ENCODE results near the gene PLOD1. TPM values are rescaled to one million over a fixed set of nuclear protein-coding genes. Genes with fewer than 3 reads are reported as not detected.
A peak's percentile ranks its signal among the peaks of the same experiment; 100 is the strongest.

Gene PLOD1
- total and polyA plus RNA-seq, 2 of the 13 experiments (the other 11 are each of a cell fraction or from before 2014, with no cell fraction given): 70.1 to 318 TPM

DNA sequence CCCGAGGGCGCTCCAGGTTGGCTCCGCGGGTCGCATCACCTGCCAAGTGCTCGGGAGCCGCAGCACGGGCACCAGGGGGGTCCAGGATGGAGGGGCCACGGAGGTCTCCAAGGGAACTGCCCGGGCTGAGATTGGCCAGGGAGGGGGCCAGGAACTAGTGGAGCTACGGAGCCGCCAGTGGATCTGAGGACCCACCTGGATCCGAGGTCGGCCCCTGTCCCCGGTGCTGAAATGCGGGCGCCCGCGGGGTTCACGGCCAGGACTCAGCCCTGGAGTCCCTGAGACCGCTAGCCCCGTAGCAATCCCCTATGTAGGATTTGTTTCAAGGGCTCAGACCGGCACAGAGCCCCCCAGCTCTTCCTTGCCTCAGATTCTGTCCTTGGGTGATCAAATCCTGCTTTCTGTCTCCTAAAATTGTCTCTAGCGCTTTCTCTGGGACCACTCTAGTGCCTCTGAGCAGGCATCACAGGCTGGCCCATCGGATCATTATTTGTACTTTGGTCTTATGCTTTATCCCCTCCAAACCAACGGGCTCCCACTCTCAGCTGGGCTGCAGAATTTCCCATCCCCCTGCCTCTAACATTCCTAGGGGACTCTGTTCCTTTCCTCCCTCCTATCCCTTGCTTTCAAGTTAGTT is 35.6 kb upstream of the PLOD1 start (continued):
- TF ChIP-seq, protein P1, sequence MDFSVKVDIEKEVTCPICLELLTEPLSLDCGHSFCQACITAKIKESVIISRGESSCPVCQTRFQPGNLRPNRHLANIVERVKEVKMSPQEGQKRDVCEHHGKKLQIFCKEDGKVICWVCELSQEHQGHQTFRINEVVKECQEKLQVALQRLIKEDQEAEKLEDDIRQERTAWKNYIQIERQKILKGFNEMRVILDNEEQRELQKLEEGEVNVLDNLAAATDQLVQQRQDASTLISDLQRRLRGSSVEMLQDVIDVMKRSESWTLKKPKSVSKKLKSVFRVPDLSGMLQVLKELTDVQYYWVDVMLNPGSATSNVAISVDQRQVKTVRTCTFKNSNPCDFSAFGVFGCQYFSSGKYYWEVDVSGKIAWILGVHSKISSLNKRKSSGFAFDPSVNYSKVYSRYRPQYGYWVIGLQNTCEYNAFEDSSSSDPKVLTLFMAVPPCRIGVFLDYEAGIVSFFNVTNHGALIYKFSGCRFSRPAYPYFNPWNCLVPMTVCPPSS (IDR thresholded peaks at IDR 0.05): no peak
- TF ChIP-seq RARG (CRISPR knock-in tag; IDR thresholded peaks at IDR 0.05; ENCODE audit: low read depth): no peak
- no peak for TF ChIP-seq NCOR1 (IDR thresholded peaks at IDR 0.05; ENCODE audit: borderline replicate concordance, low read length)
- no peak for TF ChIP-seq ZNF496 (CRISPR knock-in tag; IDR thresholded peaks at IDR 0.05; ENCODE audit: insufficient replicate concordance)
- TF ChIP-seq ZMYM4 (CRISPR knock-in tag; IDR thresholded peaks at IDR 0.05): no peak
- TF ChIP-seq PHF8 (CRISPR knock-in tag; IDR thresholded peaks at IDR 0.05): no peak
- TF ChIP-seq ZNF382 (CRISPR knock-in tag; IDR thresholded peaks at IDR 0.05; ENCODE audit: borderline replicate concordance): no peak
- TF ChIP-seq KLF11 (CRISPR knock-in tag; IDR thresholded peaks at IDR 0.05): no peak
- TF ChIP-seq ZNF484 (CRISPR knock-in tag; IDR thresholded peaks at IDR 0.05; ENCODE audit: borderline replicate concordance, low read depth): no peak
- no peak for TF ChIP-seq PPARG (CRISPR knock-in tag; conservative IDR thresholded peaks at IDR 0.05)
- no peak for TF ChIP-seq EZH2 (conservative IDR thresholded peaks at IDR 0.05; ENCODE audit: low read depth, low read length)
- TF ChIP-seq NFYB (CRISPR knock-in tag; IDR thresholded peaks at IDR 0.05): no peak
- TF ChIP-seq SMAD1 (CRISPR knock-in tag; IDR thresholded peaks at IDR 0.05; ENCODE audit: borderline replicate concordance, low read depth): no peak
- TF ChIP-seq SALL2 (CRISPR knock-in tag; IDR thresholded peaks at IDR 0.05): no peak
- TF ChIP-seq, protein P2, sequence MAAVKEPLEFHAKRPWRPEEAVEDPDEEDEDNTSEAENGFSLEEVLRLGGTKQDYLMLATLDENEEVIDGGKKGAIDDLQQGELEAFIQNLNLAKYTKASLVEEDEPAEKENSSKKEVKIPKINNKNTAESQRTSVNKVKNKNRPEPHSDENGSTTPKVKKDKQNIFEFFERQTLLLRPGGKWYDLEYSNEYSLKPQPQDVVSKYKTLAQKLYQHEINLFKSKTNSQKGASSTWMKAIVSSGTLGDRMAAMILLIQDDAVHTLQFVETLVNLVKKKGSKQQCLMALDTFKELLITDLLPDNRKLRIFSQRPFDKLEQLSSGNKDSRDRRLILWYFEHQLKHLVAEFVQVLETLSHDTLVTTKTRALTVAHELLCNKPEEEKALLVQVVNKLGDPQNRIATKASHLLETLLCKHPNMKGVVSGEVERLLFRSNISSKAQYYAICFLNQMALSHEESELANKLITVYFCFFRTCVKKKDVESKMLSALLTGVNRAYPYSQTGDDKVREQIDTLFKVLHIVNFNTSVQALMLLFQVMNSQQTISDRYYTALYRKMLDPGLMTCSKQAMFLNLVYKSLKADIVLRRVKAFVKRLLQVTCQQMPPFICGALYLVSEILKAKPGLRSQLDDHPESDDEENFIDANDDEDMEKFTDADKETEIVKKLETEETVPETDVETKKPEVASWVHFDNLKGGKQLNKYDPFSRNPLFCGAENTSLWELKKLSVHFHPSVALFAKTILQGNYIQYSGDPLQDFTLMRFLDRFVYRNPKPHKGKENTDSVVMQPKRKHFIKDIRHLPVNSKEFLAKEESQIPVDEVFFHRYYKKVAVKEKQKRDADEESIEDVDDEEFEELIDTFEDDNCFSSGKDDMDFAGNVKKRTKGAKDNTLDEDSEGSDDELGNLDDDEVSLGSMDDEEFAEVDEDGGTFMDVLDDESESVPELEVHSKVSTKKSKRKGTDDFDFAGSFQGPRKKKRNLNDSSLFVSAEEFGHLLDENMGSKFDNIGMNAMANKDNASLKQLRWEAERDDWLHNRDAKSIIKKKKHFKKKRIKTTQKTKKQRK (IDR thresholded peaks at IDR 0.05; ENCODE audit: low read length): no peak
- TF ChIP-seq TRIM24 (CRISPR knock-in tag; IDR thresholded peaks at IDR 0.05): no peak
- TF ChIP-seq MEIS1 (CRISPR knock-in tag; IDR thresholded peaks at IDR 0.05; ENCODE audit: borderline replicate concordance): no peak
- TF ChIP-seq RARA (CRISPR knock-in tag; IDR thresholded peaks at IDR 0.05): no peak
- TF ChIP-seq, protein P3, sequence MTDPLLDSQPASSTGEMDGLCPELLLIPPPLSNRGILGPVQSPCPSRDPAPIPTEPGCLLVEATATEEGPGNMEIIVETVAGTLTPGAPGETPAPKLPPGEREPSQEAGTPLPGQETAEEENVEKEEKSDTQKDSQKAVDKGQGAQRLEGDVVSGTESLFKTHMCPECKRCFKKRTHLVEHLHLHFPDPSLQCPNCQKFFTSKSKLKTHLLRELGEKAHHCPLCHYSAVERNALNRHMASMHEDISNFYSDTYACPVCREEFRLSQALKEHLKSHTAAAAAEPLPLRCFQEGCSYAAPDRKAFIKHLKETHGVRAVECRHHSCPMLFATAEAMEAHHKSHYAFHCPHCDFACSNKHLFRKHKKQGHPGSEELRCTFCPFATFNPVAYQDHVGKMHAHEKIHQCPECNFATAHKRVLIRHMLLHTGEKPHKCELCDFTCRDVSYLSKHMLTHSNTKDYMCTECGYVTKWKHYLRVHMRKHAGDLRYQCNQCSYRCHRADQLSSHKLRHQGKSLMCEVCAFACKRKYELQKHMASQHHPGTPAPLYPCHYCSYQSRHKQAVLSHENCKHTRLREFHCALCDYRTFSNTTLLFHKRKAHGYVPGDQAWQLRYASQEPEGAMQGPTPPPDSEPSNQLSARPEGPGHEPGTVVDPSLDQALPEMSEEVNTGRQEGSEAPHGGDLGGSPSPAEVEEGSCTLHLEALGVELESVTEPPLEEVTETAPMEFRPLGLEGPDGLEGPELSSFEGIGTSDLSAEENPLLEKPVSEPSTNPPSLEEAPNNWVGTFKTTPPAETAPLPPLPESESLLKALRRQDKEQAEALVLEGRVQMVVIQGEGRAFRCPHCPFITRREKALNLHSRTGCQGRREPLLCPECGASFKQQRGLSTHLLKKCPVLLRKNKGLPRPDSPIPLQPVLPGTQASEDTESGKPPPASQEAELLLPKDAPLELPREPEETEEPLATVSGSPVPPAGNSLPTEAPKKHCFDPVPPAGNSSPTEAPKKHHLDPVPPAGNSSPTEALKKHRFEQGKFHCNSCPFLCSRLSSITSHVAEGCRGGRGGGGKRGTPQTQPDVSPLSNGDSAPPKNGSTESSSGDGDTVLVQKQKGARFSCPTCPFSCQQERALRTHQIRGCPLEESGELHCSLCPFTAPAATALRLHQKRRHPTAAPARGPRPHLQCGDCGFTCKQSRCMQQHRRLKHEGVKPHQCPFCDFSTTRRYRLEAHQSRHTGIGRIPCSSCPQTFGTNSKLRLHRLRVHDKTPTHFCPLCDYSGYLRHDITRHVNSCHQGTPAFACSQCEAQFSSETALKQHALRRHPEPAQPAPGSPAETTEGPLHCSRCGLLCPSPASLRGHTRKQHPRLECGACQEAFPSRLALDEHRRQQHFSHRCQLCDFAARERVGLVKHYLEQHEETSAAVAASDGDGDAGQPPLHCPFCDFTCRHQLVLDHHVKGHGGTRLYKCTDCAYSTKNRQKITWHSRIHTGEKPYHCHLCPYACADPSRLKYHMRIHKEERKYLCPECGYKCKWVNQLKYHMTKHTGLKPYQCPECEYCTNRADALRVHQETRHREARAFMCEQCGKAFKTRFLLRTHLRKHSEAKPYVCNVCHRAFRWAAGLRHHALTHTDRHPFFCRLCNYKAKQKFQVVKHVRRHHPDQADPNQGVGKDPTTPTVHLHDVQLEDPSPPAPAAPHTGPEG (CRISPR knock-in tag; IDR thresholded peaks at IDR 0.05): 0 out of 2 replicates have a peak, but pooled peaks have one; percentile 30
- no peak for TF ChIP-seq CENPT (CRISPR knock-in tag; IDR thresholded peaks at IDR 0.05; ENCODE audit: low read depth)
- 0 out of 2 replicates have a peak, but pooled peaks have one; percentile 34 for TF ChIP-seq ZNF607 (CRISPR knock-in tag; IDR thresholded peaks at IDR 0.05; ENCODE audit: borderline replicate concordance)
